Prostate gland (tissue), 2 donors: ENCODE measurements around the gene DEK.

Experiments
- POLR2A ChIP-seq: fragments of 450-650 bp; IDR thresholded peaks from one replicate; pipeline ENCODE4 v1.6.1; 2016; ENCODE audit warnings: antibody characterized with exemption, mild to moderate bottlenecking
- POLR2AphosphoS5 ChIP-seq: sonication (generic); formaldehyde crosslinking; IDR thresholded peaks from one replicate; pipeline ENCODE4 v1.6.1; 2017; ENCODE audit warnings: antibody characterized with exemption
- TF ChIP-seq, protein P1 (sequence below), 4 experiments: fragments of 200-600 bp in 2 of 4; fragments of 450-650 bp in 2 of 4; sonication (generic) in 2 of 4; IDR thresholded peaks; 1 replicate in 3 of 4; 2 replicates in 1 of 4; pipeline ENCODE4 v1.5.1; 2016 to 2019; ENCODE audit warnings: antibody characterized with exemption in 4 of 4, mild to moderate bottlenecking in 2 of 4, moderate library complexity in 2 of 4

DNA sequence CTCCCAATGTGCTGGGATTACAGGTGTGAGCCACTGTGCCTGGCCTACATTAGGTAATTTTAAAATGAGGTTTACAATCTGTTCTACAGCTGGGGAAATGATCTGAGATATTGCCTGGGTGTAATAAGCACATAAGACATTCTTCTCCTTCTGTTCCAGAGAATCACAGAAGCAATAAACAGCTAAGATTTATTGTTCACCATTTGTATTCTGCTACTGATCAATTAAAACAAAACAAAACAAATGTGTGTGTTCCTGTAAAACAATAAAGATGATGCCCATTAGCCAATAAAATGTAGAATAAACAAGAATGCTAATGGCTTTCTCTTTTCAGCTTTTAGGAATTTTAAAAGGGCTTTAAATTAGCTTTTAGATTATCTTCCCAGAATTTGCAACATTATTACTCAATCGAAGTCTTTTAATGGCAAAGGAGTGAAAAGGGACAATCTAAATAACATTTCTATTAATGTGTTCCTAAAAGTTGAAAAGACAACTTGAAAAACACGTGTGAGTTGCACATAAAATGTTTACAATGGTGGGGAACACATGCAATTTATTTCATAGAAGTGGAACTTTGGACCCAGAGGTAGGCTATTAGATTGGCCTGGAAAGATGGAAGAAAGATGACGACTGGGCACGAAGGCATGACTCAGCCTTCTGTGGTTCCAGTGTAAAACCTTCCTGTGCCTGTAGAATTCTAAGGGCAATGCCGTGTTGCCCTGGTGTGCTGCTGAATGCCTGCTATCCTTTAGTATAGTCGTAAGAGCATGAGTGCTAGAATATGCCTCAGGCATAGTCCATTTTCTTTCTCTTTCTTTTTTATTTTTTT lies 29.0 kb upstream of the DEK start:
- TF ChIP-seq, protein P1, sequence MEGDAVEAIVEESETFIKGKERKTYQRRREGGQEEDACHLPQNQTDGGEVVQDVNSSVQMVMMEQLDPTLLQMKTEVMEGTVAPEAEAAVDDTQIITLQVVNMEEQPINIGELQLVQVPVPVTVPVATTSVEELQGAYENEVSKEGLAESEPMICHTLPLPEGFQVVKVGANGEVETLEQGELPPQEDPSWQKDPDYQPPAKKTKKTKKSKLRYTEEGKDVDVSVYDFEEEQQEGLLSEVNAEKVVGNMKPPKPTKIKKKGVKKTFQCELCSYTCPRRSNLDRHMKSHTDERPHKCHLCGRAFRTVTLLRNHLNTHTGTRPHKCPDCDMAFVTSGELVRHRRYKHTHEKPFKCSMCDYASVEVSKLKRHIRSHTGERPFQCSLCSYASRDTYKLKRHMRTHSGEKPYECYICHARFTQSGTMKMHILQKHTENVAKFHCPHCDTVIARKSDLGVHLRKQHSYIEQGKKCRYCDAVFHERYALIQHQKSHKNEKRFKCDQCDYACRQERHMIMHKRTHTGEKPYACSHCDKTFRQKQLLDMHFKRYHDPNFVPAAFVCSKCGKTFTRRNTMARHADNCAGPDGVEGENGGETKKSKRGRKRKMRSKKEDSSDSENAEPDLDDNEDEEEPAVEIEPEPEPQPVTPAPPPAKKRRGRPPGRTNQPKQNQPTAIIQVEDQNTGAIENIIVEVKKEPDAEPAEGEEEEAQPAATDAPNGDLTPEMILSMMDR (IDR thresholded peaks at IDR 0.05): no peak
- TF ChIP-seq POLR2A (no peak), POLR2AphosphoS5 (no peak)
